Left lung (tissue), 10 donors: Measurements from ENCODE around the gene ATXN1. TPM values are rescaled to one million over a fixed set of nuclear protein-coding genes. Genes with fewer than 3 reads are reported as not detected.

Source experiments
- ATAC-seq: fragments of 200-7000 bp; cut with Tn5 transposase; one replicate; pipeline ENCODE4 v1.9.1; 2020; ENCODE audit warnings: moderate library complexity
- DNase-seq, 4 donors: peaks; one replicate each; pipeline ENCODE4 v3.0.0-alpha.2; 2013 to 2020
- H3K27ac ChIP-seq, 2 donors: fragments of 200-600 bp; sonication (generic) in 1 of 2; one replicate each; pipeline versions ENCODE4 v1.5.0 to v1.8.0; 2020 to 2021
- H3K27me3 ChIP-seq, 2 donors: fragments of 200-600 bp; sonication (generic) in 1 of 2; one replicate each; pipeline versions ENCODE4 v1.5.0 to v1.8.0; 2020 to 2021
- H3K36me3 ChIP-seq, 2 donors: fragments of 200-600 bp; sonication (generic) in 1 of 2; one replicate each; pipeline versions ENCODE4 v1.5.0 to v1.8.0; 2020 to 2021
- H3K4me1 ChIP-seq, 2 donors: fragments of 200-600 bp; one replicate each; pipeline ENCODE4 v1.8.0; 2021
- H3K4me3 ChIP-seq, 2 donors: fragments of 200-600 bp; sonication (generic) in 1 of 2; one replicate each; pipeline versions ENCODE4 v1.5.0 to v1.8.0; 2020 to 2021; ENCODE audit warnings: mild to moderate bottlenecking in 1 of 2
- H3K9me3 ChIP-seq, 2 donors: fragments of 200-600 bp; sonication (generic) in 1 of 2; one replicate each; pipeline versions ENCODE4 v1.5.0 to v1.8.0; 2020 to 2021
- intact Hi-C, 2 donors: fragments of 100-400 bp; cut with DNase I; formaldehyde crosslinking; loops; one replicate each; pipeline versions ENCODE4 v1.11.2 to v1.14.2; 2022
- polyA plus RNA-seq, 6 donors: library from polyadenylated mRNA; unstranded; fragments of 120-200 nt; gene quantifications; one replicate each; pipeline ENCODE4 v1.2.1, GENCODE V29; 2013; ENCODE audit not compliant: insufficient read length in 6 of 6
- total RNA-seq, 2 donors: library from RNA; stranded (reverse); fragmentation: NEBNext Ultra II Directional; extraction: Animal tissue kit (Norgen Biotek cat#: 25700); gene quantifications; one replicate each; pipeline ENCODE4 v1.2.1, GENCODE V29; 2021
- TF ChIP-seq, protein P1 (sequence below), 2 donors: fragments of 200-600 bp; sonication (generic) in 1 of 2; IDR thresholded peaks; one replicate each; pipeline versions ENCODE4 v1.5.0 to v1.8.0; 2021; ENCODE audit warnings: antibody characterized with exemption in 2 of 2
- donor health status: DM: no; HTN: yes; CAD: no.
- donor health status: DM: no; HTN: no; CAD: no.

The ATXN1 gene
- total and polyA plus RNA-seq, 8 donors = 23.3 to 67.4 (median 27.3) TPM

DNA sequence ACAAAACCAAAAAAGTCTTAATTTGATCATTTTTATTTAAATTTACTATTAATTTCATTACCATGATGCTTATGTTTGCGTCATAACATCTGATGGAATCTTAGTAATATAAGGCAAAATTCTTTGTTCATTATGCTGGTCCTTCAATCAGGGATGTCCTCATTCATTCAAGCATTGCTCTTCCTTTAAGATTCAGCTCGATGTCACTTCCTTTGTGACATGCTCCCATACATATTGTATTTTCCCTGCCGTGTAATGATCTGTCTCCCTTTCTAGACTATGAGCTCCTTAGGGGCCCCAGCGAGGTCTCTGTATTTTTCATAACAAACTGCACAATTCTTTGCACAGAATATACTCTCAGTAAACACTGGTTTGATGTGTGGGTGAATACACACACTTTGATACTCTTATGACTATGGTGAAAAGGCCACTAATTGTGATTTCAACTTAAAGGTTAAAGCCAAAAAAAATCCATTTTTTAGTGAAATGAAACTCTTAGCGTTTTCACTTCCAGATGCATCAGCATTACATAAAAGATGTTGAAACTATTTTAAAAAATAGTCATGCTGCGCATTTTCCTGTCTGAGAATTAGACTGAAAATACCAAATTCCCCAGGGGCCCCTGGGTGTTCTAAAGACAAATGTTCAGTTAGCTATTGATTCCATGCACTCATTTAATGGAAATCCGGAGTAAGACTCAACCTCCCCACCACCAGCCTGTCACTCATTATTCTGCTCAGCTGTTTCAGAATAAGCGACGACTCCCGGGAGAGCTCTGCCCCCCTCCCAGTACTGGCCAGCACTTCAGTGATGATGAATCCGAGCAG, 169.7 kb downstream of the ATXN1 start:
- intact Hi-C loops = no loop called here
- Histone ChIP-seq H3K27me3 (no peaks in the 10 kb centered on the region), H3K36me3 (no peaks in the 10 kb centered on the region), H3K4me3 (no peak overlapping the region), H3K27ac (no peak overlapping the region), H3K9me3 (no peaks in the 10 kb centered on the region), H3K4me1 (peaks cover 0 to 28% of the 10 kb centered on the region in 2 donors)
- no peak for DNase-seq
- no peak for ATAC-seq
- TF ChIP-seq, protein P1, sequence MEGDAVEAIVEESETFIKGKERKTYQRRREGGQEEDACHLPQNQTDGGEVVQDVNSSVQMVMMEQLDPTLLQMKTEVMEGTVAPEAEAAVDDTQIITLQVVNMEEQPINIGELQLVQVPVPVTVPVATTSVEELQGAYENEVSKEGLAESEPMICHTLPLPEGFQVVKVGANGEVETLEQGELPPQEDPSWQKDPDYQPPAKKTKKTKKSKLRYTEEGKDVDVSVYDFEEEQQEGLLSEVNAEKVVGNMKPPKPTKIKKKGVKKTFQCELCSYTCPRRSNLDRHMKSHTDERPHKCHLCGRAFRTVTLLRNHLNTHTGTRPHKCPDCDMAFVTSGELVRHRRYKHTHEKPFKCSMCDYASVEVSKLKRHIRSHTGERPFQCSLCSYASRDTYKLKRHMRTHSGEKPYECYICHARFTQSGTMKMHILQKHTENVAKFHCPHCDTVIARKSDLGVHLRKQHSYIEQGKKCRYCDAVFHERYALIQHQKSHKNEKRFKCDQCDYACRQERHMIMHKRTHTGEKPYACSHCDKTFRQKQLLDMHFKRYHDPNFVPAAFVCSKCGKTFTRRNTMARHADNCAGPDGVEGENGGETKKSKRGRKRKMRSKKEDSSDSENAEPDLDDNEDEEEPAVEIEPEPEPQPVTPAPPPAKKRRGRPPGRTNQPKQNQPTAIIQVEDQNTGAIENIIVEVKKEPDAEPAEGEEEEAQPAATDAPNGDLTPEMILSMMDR (IDR thresholded peaks at IDR 0.05) = no peak

DNA sequence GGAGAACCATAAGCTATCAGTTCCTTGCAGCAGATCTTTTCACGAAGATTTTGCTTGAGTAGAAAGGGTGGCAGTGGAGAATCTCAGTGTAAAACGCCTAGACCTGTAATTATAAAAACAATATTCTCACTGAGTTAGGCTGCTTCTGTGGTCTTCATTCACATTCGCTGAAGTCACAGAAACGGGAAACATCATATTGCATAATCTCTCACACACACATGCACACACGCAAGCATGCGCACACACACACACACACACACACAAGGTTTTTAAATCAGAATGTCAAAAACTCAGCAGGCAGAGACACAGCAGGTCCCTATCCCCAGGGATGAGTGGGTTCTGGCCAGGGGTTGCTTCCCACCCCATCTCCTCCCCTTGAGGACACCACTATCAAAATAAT, 175.5 kb downstream of the ATXN1 start:
- Histone ChIP-seq H3K27ac (peak overlapping the region; percentile 59 to 61), H3K4me1 (peaks cover 0 to 14% of the 10 kb centered on the region in 2 donors), H3K4me3 (peak overlapping the region in 1 of 2 donors; percentile 21), H3K9me3 (no peaks in the 10 kb centered on the region), H3K36me3 (peaks cover 0 to 20% of the 10 kb centered on the region in 2 donors), H3K27me3 (no peaks in the 10 kb centered on the region)
- TF ChIP-seq, protein P1 (IDR thresholded peaks at IDR 0.05) = no peak
- ATAC-seq (peak; percentile 61), DNase-seq (no peak)
- intact Hi-C loops = no loop called here

DNA sequence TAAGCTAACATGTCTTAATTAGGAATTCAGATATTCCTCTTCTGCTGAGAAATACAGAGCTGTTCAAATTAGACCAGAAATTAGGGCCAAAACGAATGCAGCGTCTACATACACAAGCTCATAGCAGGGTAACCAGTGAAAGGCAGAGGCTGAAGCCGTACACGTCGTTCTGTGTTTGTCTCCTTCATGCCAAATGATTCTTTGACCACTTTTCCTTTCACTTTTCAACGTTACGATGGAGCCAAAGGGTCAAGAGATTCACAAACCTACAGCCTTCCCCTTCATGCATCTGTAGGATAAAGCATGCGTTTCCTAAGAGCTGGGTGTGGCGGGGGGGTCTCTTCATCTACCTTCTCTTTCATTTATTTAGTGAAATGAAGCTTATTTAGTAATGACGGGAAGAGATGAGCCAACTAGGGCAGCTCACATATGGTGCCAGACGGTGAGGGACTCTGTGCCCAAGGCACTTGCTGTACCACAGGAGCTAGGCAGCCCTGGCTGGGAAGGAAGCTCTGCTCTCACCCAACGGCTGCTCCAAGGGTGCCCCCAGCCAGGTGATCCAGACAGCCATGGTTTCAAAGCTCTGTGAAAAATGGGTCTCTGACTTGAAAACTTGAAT, 178.0 kb downstream of the ATXN1 start:
- no peaks in the 10 kb centered on the region for H3K9me3 ChIP-seq
- ATAC-seq (no peak), DNase-seq (no peak)
- H3K4me1 ChIP-seq = peaks cover 0 to 14% of the 10 kb centered on the region in 2 donors
- no peaks in the 10 kb centered on the region for H3K27me3 ChIP-seq
- H3K4me3 ChIP-seq = no peak overlapping the region
- no peak overlapping the region for H3K27ac ChIP-seq
- TF ChIP-seq, protein P1 (IDR thresholded peaks at IDR 0.05) = no peak
- intact Hi-C loops = no loop called here
- H3K36me3 ChIP-seq = peaks cover 0 to 20% of the 10 kb centered on the region in 2 donors

DNA sequence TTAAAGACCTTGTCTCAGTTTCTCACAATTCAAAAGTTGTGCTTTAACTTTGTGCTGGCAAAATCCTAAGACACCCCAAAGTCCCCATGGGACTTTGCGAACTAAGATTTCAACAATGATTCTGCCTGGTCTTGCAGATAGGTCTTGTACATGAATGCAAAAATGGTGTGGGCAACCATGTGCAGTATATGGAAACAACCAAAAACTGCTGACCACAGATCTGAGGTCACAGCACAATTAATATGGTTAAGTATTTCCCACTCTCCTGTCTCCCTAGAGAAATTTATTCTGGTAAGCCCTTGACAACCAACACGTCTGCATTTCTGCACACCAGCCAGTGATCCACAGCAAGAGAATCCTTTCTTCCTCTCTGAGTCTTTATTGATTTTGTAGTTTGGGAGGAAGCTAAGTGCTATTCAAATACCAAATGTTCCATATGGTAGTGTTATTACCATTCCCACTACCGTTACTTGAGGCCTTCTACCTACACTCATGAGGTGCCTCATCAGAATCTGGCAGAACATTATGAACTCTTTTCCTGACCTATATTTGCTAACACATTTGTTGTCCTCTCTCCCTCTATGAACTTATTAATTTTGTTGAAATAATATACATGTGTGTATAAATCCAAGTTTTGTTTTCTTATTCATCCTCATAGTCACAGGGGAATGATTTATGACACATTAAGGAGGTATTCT, 178.7 kb downstream of the ATXN1 start:
- intact Hi-C loops = no loop called here
- Histone ChIP-seq H3K4me3 (no peak overlapping the region), H3K27ac (no peak overlapping the region), H3K9me3 (no peaks in the 10 kb centered on the region), H3K36me3 (peaks cover 0 to 20% of the 10 kb centered on the region in 2 donors), H3K27me3 (no peaks in the 10 kb centered on the region), H3K4me1 (peaks cover 0 to 14% of the 10 kb centered on the region in 2 donors)
- TF ChIP-seq, protein P1 (IDR thresholded peaks at IDR 0.05) = no peak
- no peak for DNase-seq
- ATAC-seq = no peak
